HFF-Myc (cell line): Measurements from ENCODE around the gene YPEL3.

ENCODE experiments used
- DNase-seq: peaks from one replicate; pipeline ENCODE4 v3.0.0-alpha.2; 2011; ENCODE audit warnings: low read depth; ENCODE audit errors: extremely low read depth
- H3K4me3 ChIP-seq: replicated peaks from 2 replicates; pipeline ENCODE4 v1.5.1; 2011; ENCODE audit warnings: low read depth, mild to moderate bottlenecking, control low read depth, low read length
- CTCF ChIP-seq: IDR thresholded peaks from 2 replicates; pipeline ENCODE4 v1.5.1; 2012; ENCODE audit warnings: mild to moderate bottlenecking, low read depth, low read length, control low read depth; ENCODE audit errors: missing control alignments

The YPEL3 gene

GRCh38 chr16:30068333-30068732, 27.7 kb downstream of the YPEL3 start:
- no peak for TF ChIP-seq CTCF
- peak overlapping the region; percentile 8; the same call in 1 of the 2 replicates for H3K4me3 ChIP-seq
- DNase-seq: no peak

GRCh38 chr16:30067584-30067916, 28.5 kb downstream of the YPEL3 start:
- TF ChIP-seq CTCF: no peak
- H3K4me3 ChIP-seq: peak overlapping the region; percentile 96
- no peak for DNase-seq

- H3K4me3 ChIP-seq: peak overlapping the region; percentile 96
- no peak for TF ChIP-seq CTCF
- no peak for DNase-seq
Observed at GRCh38 chr16:30066761-30067583, 29.0 kb downstream of the YPEL3 start.

GRCh38 chr16:30065943-30066760, 29.9 kb downstream of the YPEL3 start:
- TF ChIP-seq CTCF: no peak
- no peak for DNase-seq
- peak overlapping the region; percentile 96 for H3K4me3 ChIP-seq

- no peak for TF ChIP-seq CTCF
- DNase-seq: peak; percentile 94
- peak within 1 kb of the TSS; percentile 96 for H3K4me3 ChIP-seq
Observed at GRCh38 chr16:30065102-30065942, 30.7 kb downstream of the YPEL3 start, which contains the start of gene ALDOA. TSS of gene ALDOA (plus strand) at chr16:30065760. CDS start at chr16:30066898, 1,138 bp downstream.

GRCh38 chr16:30064729-30065101, 31.3 kb downstream of the YPEL3 start:
- DNase-seq: no peak
- TF ChIP-seq CTCF: no peak
- H3K4me3 ChIP-seq: peak overlapping the region; percentile 96
